GM12874 (cell line): ENCODE results near the gene SLC17A6.

Source experiments
- TF ChIP-seq, protein P1 (sequence below): IDR thresholded peaks from 2 replicates; pipeline ENCODE4 v1.5.1; 2011; ENCODE audit warnings: low read depth, mild to moderate bottlenecking, control low read depth, low read length, moderate library complexity; ENCODE audit not compliant: insufficient read depth

SLC17A6 gene

DNA sequence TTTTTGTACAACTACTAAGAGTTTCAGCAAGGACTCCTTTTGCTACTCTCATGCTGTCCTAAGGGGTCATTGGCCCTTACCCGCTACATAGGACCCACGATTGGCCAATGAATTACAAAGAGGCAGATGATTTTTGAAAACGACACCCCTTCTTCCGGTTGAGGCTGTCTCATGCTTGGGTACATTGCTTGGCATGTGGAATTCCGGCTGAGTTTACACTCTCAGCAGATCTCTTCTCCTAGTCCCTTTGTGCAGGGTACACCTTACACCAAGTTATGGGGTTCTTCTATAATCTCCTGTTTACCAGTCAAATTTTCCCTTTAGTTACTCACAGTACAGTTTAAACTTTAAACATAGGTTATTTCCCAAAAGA is 52.1 kb downstream of the SLC17A6 start:
- TF ChIP-seq, protein P1, sequence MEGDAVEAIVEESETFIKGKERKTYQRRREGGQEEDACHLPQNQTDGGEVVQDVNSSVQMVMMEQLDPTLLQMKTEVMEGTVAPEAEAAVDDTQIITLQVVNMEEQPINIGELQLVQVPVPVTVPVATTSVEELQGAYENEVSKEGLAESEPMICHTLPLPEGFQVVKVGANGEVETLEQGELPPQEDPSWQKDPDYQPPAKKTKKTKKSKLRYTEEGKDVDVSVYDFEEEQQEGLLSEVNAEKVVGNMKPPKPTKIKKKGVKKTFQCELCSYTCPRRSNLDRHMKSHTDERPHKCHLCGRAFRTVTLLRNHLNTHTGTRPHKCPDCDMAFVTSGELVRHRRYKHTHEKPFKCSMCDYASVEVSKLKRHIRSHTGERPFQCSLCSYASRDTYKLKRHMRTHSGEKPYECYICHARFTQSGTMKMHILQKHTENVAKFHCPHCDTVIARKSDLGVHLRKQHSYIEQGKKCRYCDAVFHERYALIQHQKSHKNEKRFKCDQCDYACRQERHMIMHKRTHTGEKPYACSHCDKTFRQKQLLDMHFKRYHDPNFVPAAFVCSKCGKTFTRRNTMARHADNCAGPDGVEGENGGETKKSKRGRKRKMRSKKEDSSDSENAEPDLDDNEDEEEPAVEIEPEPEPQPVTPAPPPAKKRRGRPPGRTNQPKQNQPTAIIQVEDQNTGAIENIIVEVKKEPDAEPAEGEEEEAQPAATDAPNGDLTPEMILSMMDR, result no peak

DNA sequence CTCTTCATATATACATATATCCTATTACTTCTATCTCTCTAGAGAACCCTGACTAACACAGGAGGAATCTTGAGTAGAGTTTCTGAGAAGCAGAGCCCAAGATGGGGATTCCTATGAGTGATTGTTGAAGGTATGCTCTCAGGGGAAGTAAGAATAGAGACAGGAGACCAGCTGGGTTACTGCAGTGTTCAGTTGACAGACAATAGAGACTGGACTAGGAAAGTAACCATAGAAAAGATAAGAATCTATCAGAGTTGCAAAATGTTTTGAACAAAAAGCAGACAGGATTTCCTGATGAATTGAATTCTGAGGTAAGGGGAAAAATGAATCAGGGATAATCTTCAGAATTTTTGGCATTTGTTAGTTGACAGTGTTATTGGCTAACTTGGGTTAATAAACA is 54.4 kb downstream of the SLC17A6 start:
- TF ChIP-seq, protein P1, result no peak

DNA sequence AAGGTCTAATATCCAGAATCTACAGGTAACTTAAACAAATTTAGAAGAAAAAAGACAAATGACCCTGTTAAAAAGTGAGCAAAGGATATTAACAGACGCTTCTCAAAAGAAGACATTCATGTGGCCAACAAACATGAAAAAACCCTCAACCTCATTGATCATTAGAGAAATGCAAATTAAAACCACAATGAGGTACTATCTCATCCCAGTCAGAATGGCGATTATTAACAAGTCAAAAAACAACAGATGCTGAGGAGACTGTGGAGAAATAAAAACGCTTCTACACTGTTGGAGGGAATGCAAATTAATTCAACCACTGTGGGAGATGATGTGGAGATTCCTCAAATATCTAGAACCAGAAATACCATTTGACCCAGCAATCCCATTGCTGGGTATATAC is 67.2 kb downstream of the SLC17A6 start:
- TF ChIP-seq, protein P1, result no peak

DNA sequence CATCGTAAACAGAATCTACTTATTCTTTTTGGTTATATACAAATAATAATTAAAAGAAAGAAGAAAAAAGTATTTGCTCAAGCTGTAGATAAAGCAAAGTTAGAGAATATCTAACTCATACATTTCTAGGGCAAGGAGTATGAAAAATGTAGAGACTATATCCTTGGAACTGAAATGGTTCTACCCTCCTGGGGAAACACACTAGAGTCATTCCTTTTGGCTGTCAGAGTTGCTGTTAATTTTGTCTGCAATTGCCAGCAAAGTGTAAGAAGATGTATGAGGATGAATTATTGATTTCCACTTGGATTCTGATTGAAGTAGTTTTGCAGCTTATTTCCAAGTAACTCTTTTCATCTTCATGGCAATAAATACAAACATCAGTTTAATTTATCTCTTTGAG is 69.1 kb downstream of the SLC17A6 start:
- TF ChIP-seq, protein P1, result no peak

DNA sequence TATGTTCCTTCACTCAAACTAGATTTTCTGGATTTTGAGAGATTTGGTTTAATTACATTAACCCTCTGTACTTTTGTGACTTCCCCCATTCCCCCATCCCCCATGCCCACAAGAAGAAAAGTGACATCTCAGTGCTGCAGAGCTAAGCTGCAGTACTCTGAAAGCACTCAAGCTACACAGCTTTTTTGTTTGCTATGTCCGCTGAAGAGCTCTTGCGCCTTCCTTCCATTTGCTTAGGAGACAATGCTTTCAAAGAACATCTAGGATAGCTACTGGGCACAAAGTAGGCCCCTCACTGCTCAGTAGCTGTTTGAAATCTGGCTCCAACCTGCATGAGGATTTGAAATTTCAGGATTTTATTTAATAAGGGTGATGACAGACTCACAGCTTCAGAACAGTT is 69.7 kb downstream of the SLC17A6 start:
- TF ChIP-seq, protein P1, result no peak

DNA sequence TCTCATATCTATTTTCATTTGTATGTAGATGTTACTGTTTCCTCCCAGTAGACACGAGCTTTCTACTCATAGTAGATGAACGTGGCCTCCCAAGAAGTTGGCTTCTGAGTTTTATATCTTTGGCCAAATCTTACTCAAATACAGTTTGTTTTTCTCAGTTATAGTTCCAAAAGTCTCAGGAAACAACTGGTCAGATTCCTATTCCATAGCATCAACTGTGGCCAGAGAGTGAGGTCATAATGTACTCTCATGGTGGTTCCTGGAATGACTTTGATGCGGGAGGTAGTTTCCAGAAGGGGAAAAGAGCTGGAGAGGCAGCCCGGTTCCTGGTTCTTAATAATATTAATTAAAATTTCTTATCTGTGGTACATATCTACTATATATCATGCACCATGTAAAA is 77.3 kb downstream of the SLC17A6 start:
- TF ChIP-seq, protein P1, result no peak

DNA sequence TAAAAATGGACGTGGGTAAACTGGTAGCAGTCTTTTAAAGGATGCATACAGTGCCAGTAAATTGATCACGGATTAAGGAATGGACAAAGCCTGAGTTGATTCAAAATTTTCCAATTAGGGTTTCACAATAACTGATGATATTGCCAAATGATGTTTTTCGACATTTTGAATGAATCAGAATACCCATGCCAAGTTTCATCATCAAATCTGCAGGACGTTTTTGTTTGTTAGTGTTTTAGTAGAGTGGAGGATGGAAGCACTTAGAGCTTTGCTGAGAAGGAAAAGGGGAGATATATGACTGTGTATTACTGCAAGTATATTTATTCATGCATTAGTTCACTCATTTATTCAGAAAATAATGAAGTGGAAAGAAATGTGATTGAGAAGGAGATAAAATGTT is 78.3 kb downstream of the SLC17A6 start:
- TF ChIP-seq, protein P1, result no peak

DNA sequence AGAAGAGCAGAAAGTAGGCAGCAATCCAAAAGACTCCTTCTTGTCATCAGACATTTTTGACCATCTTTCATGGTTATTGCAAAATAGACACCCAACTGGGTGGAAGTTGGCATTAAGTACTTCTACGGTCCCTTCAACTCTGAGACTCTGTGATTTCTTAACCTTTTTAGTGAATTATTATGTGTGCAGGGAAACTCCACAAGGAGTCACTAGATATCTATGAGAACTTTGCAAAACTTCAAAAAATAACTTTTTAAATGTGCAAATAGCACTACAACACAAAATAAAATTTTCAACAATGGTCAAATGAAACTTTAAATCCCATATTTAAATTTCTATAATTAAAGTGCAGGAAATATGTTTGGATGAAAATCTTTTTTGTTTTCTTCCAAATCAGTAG is 88.7 kb downstream of the SLC17A6 start:
- TF ChIP-seq, protein P1, result no peak
